ENCODE measurements around the gene ANKRD42.
"Not testable (repeated sequence)": the region's sequence is repeated elsewhere in the genome, so short reads cannot be mapped to it uniquely, and the experiment has no call there.

ANKRD42 gene

DNA sequence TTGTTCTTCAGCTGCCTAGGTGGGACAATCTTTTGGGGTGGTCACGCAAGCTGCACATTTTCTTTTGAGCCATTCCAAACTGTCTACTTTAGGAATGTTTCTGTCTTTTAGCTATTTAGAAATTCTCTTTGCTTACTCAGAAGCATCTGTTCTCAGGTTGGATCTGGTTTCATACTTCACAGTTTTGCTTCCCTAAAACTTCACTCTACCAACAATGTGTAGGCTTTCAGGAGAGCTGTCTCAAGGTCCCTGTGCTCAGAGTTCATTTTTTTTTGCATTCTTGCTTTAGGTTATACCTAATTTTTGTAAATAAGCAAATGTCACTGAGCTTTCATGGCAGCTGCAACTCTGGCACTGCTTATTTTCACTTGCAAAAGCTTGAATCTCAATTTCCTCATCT is 55.9 kb downstream of the ANKRD42 start:
- no peak for DNase-seq

DNA sequence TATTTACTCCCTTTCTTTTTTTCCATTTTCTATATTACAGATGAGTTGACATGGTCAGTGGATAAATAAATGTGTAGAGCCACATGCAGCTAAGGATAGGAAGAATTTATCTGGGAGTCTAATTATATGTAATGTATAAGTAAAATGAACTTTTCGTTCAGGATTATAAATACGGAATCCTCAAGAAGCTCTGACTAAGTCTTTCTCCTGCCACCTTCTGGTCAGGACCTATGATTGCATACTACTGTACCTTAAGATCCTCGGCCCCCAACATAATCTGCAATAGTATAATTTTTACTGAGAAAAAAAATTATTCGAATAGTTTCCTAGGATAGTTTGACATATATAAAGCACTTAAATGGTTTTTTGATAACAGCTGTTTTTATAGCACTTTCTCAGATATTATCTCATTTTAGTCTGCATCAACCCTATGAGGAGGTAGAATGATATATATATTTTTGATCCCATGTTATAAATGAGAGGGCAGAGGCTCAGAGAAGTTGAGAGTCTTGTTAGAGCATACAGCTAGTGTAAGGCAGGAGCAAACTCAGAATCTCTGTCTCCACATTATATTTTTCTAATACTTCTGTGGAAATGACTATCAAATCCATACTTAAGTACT is 56.6 kb downstream of the ANKRD42 start:
- no peak for DNase-seq

GRCh38 chr11:83252266-83252665 is 58.8 kb downstream of the ANKRD42 start:
- DNase-seq, result no peak

DNA sequence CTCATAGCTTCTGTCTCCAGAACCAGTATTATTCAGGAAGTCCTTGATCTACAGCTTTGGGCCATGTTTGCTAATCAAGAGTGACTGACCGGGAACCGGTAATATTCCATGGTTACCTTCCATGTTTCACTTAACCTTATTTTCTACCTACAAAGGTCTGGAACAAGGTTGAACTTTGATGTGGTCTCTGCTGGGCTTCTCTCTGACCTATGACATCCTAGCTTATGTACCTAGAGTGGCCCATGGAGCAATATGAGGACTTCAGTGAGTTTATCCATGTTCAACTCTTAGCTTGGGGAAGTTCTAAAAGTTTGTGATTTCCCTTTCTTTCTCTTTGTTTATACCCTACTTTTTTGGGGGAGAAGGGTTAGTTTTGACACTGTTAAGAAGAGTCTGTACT is 59.4 kb downstream of the ANKRD42 start:
- no peak for DNase-seq

- DNase-seq, result no peak
Measured at GRCh38 chr11:83255366-83255765, 61.9 kb downstream of the ANKRD42 start.

- DNase-seq, result no peak
Measured at GRCh38 chr11:83256602-83257340, 63.3 kb downstream of the ANKRD42 start.

DNA sequence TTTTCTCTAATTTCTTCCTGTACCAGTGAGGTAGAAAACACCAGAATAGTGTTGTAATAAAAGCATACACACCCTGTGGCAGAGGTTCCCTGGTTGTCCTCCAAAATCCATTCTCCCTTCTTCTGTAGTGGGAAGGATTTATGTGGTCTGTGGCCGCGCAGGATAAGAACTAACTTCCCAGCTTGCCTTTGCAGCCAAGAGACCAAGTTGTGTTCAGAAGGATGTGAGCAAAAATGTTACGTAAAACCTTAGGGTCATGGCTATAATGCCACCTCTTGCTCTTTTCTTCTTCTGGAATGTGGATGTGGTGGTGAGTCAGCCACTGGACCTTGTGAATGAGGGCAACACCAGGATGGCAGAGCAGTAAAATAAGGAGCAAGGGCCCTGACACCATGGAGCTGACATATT is 64.3 kb downstream of the ANKRD42 start:
- DNase-seq, result no peak

- no peak for DNase-seq
Measured at GRCh38 chr11:83259559-83259958, 66.0 kb downstream of the ANKRD42 start.

- DNase-seq, result no peak
Measured at GRCh38 chr11:83265331-83265730, 71.8 kb downstream of the ANKRD42 start.

DNA sequence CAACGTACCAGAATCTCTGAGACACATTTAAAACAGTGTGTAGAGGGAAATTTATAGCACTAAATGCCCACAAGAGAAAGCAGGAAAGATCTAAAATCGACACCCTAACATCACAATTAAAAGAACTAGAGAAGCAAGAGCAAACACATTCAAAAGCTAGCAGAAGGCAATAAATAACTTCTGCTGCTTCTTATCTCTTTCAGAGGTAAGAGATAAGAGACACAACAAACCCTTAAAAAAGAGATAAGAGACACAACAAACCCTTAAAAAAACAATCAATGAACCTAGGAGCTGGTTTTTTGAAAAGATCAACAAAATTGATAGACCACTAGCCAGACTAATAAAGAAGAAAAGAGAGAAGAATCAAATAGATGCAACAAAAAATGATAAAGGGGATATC is 75.6 kb downstream of the ANKRD42 start:
- DNase-seq, result not testable (repeated sequence)

GRCh38 chr11:83271734-83272133 is 78.2 kb downstream of the ANKRD42 start:
- DNase-seq, result not testable (repeated sequence)

DNA sequence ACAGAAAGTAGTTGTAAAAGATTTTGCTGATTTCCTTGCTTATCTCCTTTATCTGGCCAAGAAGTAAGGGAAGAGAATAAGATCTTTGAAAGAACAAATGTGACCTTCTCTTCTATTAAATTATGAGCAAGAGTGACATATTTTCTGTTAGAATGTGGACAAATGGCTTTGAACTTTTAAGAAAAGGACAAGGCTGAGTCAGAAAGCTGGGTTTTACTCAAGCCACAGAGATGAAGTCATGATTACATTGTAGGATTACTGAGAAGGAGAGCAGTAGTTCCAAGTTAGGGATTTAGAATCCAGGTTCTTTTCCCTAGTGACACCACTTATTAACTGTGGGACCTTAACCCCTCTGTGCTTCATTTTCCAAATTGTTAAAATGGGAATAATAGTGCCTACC is 79.1 kb downstream of the ANKRD42 start:
- DNase-seq, result no peak

DNA sequence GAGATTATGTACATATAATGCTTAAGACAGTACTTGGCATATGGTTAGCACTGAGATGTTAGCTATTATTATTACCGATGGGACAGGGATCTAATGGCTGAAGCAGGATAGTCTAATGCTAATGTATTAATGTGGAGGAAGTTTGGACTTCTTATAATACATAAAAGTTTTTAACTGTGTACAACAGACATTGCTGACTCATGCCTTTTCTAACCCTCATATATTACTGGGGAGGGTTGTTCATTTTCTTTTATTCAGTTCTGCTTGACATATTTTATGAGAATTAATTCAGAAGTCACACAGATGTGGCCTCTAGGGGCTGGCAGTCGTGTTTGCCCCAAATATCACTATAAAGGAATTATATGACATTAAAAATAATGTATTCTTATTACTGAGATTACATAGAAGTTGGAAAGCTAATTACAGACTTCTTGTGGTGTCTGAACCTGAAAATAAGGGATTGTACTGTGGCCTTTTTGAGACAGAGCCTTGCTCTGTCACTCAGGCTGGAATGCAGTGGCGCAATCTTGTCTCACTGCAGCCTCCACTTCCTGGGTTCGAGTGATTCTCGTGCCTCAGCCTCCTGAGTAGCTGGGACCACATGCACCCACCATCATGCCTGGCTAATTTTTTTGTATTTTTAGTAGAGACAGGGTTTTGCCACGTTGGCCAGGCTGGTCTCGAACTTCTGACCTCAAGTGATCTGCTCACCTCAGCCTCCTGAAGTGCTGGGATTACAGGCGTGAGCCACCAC is 82.6 kb downstream of the ANKRD42 start:
- DNase-seq, result no peak

DNA sequence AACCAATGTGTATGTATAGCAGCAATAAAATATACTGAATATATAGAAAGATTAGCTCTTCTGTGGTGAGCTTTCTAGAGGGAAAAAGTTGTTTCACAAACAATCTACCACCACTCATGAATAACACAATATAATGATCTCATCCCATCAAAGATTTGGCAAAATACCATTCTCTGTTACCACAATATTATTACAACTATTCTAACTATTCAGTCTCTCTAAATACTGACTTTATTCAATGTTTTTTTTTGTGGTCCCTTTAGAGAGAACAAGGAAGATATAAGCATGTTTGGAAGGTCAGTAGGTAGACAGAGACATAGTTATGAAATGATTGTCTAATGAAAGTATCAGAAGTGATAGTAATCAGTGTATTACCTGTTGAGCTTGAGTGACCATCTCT is 84.8 kb downstream of the ANKRD42 start:
- DNase-seq, result no peak

DNA sequence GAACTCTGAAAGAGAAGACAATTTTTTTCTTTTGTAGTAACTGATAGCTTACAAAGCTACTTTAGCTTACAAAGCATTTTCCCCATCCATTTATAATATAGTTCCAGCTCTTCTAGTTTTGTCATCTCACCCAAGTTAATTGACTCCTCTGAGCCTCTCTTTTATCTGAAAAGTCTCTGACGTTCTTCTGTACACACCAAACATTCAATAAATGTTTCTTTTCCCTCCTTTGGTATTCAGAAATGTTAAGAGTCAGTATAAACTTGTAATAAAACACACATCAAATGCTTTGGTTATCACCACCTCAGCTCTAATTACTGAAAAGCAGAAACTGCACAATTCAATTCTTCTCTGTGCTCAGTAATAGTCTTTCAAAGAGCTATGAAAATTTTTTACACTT is 86.7 kb downstream of the ANKRD42 start:
- DNase-seq, result no peak

DNA sequence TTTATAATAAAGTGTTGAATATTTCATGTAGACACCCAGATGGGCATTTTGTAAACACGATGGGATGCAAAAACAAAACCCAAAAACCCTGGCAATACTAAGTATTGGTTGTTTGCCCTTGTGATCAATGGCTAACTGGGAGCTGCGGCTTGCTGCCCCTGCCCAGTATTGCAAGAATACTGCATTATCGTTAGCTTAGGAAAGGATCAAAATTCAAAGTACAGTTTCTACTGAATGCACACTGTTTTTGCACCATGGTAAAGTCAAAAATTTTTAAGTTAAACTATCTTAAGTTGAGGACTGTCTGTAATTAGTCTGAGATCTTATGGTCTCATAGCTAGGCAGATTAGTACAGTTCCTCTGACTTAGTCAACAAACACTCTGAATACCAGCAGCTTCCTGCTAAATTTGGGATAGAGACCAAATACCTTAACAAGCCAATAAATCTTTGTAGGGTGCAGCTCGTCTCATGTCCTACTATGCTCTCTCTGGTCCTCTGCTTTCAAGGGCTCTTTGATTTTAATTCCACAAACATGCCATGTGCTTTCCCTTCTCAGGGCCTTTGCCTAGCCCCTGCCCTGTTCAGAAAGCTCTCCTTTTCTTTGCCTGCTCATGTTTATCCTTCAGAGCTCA is 88.7 kb downstream of the ANKRD42 start:
- no peak for DNase-seq

- peak; percentile 28 for DNase-seq
Measured at GRCh38 chr11:83284501-83285150, 91.1 kb downstream of the ANKRD42 start.

DNA sequence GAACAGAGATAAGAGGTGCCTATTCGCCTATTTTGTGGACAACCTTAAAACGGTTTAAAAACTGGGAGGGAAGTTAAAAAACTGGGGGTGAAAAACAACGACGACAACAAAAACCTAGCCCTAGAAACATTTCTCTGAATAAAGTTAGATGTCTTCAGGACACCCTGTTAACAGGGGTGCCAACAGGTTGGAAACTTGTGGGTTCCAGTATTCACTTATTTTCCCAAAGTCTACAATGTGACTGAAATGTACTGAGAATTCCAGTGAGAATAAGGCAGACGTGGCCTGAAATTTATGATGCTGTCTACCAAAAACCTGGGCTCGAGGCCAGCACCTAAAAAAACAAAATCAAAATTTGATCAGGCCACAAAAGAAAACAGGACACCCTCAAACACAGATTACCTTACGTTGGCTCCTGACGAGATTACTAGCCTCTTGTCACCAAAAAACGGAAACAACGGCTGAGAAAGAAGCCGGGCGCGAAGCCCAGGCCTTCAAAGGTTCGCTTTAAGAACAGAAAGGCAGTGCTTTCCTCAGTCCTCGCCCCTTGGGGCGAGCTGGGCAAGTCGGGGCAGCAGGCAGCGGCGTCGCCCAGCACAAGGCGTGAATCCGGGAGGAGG is 91.7 kb downstream of the ANKRD42 start:
- no peak for DNase-seq

DNA sequence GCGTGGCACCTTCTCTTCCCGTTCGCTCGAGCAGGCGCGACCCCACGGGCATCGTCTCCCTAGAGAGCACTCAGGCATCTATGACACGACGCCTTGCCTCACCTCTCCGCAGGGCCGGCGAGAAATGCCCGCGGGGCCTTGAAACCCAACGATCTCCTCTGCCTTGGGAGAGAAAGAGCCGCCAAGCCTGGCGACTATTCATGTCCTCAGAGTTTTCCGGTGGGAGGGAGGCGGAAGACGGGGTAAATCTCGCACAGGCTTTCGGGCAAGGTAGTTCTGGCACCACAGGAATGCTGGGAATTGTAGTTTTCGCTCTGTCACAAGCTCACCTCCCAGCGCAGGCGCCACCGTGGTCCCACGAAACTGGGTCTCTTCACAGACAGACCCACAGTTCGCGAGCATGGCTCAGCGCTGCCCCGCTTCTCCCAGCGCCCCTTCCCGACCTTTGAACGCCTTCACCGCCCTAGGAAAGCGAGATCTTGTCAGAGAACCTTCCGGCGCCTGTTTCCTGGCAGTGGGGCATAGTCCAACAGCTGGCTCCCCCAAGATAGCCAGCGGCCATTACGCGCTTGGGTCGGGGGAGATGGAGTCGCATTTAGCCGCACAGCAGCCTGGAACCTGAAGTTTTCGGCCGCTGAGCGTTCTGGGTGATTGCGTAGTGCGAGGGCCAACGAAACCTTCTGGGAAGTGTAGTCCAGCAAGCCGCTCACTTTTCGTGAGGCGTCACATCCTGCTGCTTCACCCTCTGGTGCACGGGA is 92.4 kb downstream of the ANKRD42 start, which contains the start of gene CCDC90B:
Gene CCDC90B, minus strand, starts transcription at position 597 of the 758 bp plus-strand sequence. Its CDS starts 395 bp downstream, at position 202.
- peak; percentile 99 for DNase-seq

GRCh38 chr11:83287631-83288030 is 94.1 kb downstream of the ANKRD42 start:
- DNase-seq, result no peak

- DNase-seq, result peak; percentile 88
Measured at GRCh38 chr11:83292709-83293456, 99.4 kb downstream of the ANKRD42 start.

Data from NCI-H526 treated with DMSO at 0.1 percent for 48 hours (cell line).